NCI-H774 (cell line): ENCODE results near the gene ETV4.
"Not testable (repeated sequence)": the region's sequence is repeated elsewhere in the genome, so short reads cannot be mapped to it uniquely, and the experiment has no call there.

ENCODE experiments used
- DNase-seq: peaks from one replicate; lab custom pipeline; 2025; lab: John Stamatoyannopoulos, UW

The ETV4 gene

DNA sequence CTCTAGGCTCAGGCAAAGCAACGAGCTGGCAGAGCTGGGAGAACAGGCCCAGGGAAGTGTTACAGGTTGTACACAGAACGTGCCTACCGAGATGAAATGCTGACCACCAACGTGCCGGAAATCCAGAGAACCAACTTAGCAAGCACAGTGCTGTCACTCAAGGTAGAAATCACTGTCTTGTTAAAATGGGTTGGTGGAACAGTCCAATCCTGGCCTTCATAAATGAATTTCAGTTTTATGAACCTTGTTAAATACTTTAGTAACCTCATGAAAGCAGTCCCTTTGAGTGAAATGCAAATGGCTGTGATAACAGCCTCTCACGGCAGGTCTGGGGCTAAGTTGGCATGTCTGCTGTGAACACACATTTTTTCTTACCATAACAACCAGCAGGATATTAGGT is 29.0 kb downstream of the ETV4 start:
- DNase-seq = no peak

DNA sequence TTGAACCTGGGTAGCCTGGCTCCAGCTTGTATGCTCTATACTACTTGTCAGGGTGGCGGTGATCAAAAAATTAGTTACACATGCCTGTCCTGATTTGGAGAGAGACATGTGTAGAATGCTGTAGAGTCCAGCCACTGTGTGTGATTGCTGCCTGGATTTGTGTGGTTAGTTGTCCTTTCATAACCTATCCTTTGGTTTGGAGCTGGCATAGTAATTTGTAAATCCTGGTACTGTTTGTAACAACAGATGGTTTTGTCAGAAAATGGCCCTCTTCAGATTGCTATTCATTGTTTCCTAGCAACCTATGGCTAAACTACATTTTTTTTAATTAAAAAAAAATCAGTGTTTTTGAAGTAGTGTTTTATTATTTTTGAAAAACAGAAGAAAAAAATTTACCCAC is 30.5 kb downstream of the ETV4 start:
- DNase-seq = no peak

DNA sequence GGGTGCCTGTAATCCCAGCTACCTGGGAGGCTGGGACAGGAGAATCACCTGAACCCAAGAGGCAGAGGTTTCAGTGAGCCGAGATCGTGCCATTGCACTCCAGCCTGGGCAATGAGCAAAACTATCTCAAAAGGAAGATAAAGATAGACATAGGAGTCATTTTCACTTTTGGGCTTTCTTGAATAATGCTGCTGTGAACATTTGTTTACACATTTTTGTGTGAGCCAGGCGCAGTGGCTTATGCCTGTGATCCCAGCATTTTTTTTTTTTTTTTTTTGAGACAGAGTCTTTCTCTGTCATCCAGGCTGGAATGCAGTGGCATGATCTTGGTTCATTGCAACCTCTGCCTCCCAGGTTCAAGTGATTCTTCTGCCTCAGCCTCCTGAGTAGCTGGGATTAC is 34.9 kb downstream of the ETV4 start:
- DNase-seq = not testable (repeated sequence)

DNA sequence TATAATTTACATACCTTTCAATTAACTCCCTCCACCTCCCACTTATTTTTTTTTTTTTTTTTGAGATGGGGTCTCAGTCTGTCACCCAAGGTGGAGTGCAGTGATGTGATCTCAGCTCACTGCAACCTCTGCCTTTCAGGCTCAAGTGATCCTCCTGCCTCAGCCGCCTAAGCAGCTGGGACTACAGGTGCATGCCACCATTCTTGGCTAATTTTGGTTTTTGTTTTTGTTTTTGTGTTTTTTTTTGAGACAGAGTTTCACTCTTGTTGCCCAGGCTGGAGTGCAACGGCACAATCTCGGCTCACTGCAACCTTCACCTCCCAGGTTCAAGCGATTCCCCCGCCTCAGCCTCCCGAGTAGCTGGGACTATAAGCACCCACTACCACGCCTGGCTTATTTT is 36.7 kb downstream of the ETV4 start:
- not testable (repeated sequence) for DNase-seq

DNA sequence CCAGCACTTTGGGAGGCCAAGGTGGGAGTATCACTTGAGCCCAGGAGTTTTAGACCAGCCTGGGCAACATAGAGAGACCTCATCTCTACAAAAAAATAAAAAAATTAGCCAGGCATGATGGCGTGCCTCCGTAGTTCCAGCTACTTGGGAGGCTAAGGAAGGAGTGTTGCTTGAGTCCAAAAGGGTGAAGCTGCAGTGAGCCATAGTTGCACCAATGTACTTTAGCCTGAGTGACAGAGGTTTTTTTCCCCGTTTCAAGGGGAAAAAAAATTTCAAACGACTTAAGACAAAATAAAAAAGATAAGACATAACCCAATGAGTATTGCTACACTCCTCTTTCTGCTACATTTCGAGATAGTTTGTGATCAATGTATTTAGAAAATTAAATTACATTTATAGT is 55.5 kb downstream of the ETV4 start:
- DNase-seq = no peak

DNA sequence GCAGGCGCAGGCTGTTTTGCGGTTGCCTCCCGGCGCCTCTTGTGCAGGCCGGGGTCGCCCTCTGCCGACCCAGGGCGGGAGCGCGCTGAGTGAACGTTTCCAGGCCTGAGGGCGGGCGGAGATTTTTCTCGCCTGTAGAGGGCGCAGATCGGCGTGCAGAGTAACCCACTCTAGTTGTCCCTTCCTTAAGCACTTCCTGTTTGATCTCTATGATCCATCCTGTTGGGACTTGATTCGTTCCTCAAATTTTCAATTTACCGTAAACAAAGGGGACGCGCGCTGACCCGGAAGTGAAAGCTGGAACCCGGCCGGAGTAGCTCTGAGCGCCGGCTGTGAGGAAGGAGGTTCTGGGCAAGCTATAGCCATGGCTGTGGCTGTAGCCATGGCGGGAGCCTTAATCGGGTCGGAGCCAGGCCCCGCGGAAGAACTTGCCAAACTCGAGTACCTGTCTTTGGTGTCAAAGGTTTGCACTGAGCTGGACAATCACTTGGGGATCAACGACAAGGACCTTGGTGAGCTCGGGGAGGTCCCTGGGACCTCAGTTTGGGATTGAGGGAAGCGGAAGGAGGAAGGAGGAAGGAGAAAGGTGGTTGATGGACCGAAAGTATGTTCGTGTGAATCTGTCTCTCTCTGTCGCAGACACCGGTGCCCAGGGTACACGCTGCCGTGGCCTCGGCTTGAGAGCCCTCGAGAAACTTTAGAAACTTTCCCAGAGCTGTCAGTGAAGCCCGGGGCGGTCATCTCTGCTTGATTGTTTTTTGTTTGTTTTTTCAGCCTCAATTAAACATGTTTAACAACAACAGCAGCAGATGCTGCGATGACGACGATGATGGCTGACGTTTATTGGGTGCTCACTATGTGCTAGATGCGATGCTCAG is 62.2 kb downstream of the ETV4 start, which contains the start of gene DHX8:
Gene DHX8 (plus strand): TSS at position 302 of the 878 bp plus-strand sequence. CDS start 63 bp downstream, at position 365.
- peak; percentile 100 for DNase-seq

DNA sequence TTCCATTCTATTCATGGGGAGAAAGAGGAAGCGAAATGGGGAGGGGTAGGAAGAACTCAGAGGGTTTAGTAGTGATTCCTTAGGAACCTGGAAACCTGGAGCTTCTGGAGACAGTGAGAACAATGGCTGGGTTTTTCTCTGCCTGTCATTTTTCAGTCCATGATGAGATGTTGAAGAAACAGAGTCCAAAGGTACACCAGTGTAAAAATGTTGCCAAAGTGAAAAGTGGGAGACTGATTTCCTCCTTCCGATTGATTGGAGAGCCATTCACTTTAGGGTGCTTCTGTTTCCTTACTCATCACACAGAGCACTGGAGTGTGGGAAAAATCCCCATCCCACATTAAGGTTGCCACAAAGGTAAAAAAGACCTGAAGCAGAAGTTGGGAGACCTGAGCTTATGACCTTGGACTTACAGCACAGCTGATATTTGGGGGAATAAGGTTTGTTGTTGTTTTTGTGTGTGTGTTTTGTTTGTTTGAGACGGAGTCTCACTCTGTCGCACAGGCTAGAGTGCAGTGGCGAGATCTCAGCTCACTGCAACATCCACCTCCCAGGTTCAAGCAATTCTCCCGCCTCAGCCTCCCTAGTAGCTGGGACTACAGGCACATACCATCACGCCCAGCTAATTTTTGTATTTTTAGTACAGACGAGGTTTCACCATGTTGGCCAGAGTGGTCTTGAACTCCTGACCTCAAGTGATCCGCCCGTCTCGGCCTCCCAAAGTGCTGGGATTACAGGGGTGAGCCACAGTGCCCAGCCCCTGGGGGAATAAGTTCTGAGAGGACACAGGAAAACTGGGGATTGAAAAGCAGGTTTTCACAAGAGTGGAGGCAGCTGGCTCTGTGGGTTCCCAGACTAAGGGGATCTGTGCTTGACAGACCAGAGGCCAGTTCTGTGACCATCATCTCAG is 63.8 kb downstream of the ETV4 start:
- no peak for DNase-seq

DNA sequence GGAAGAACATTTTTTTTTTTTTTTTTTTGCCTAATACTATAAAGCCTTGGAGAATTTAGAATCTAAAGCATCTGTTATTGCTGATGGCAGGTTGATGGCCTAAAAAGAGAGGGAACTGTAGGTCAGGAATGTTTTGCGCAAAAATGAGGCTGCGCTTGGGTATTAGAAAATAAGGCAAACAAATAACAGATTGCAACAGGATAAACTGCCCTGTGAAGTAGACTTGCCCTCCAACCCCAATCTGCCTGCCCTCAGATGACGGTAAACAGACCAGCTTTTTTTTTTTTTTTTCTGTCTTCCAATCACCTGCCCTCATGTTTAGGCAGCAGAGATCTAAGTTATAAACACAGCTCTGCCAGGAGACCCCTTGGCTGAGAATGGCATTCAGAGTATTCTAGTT is 66.2 kb downstream of the ETV4 start:
- DNase-seq = no peak
